ENCODE results near the gene MKX. TPM values are rescaled to one million over a fixed set of nuclear protein-coding genes. Genes with fewer than 3 reads are reported as not detected.

MKX gene
- total RNA-seq, 1 donor from 2014 or later: 1.8 TPM

DNA sequence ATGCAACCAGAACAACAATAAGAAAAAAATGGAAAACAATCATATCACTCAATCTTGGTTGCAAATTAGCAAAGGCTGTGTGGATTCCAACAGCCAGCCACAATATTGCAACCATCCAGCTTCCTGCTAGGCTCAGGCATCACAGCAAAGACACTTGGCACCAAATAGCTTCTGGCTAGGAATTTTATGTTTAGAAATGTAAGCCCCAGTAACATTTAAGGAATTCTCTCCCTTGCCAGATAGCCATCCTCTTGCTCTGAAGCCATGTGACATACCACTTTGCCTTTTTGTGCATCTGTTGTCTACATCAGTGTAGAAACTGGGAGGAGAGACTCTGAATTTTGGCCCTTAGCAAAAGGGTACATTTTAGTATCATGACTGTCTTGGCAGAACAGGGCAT is 22.2 kb downstream of the MKX start:
- DNase-seq (ENCODE audit: low read depth): no peak
- no peak overlapping the region for H3K4me3 ChIP-seq (ENCODE audit: low read depth, low read length)
- no peaks in the 10 kb centered on the region for H3K27me3 ChIP-seq (ENCODE audit: control insufficient read depth, insufficient read depth, low read length)
- H3K36me3 ChIP-seq (ENCODE audit: control insufficient read depth, insufficient read depth, low read length): no peaks in the 10 kb centered on the region
- no peak for FAIRE-seq
- TF ChIP-seq, protein P1, sequence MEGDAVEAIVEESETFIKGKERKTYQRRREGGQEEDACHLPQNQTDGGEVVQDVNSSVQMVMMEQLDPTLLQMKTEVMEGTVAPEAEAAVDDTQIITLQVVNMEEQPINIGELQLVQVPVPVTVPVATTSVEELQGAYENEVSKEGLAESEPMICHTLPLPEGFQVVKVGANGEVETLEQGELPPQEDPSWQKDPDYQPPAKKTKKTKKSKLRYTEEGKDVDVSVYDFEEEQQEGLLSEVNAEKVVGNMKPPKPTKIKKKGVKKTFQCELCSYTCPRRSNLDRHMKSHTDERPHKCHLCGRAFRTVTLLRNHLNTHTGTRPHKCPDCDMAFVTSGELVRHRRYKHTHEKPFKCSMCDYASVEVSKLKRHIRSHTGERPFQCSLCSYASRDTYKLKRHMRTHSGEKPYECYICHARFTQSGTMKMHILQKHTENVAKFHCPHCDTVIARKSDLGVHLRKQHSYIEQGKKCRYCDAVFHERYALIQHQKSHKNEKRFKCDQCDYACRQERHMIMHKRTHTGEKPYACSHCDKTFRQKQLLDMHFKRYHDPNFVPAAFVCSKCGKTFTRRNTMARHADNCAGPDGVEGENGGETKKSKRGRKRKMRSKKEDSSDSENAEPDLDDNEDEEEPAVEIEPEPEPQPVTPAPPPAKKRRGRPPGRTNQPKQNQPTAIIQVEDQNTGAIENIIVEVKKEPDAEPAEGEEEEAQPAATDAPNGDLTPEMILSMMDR (IDR thresholded peaks at IDR 0.05; ENCODE audit: insufficient read depth, low read length, severe bottlenecking): no peak

DNA sequence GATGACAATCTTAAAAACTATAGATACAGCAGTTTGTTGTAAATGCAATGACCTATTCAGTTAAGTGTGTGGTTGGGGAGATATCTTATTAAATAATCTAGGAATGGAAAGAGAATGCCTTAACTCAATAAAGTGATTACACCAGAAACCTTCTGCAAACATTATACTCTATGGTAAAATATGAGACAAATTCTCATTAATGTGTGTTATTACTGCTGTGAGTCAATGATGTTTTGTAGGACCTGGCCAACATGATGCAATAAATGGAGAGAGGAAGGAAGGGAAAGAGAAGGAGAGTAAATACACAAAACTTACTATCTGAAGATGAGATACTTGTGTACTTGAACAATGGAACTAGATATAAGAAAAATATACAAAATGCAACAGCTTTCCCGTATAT is 25.1 kb downstream of the MKX start:
- DNase-seq (ENCODE audit: low read depth): no peak
- TF ChIP-seq, protein P1 (IDR thresholded peaks at IDR 0.05; ENCODE audit: insufficient read depth, low read length, severe bottlenecking): no peak
- Histone ChIP-seq H3K4me3 (ENCODE audit: low read depth, low read length) (no peak overlapping the region), H3K36me3 (ENCODE audit: control insufficient read depth, insufficient read depth, low read length) (no peaks in the 10 kb centered on the region), H3K27me3 (ENCODE audit: control insufficient read depth, insufficient read depth, low read length) (no peaks in the 10 kb centered on the region)
- FAIRE-seq: no peak

DNA sequence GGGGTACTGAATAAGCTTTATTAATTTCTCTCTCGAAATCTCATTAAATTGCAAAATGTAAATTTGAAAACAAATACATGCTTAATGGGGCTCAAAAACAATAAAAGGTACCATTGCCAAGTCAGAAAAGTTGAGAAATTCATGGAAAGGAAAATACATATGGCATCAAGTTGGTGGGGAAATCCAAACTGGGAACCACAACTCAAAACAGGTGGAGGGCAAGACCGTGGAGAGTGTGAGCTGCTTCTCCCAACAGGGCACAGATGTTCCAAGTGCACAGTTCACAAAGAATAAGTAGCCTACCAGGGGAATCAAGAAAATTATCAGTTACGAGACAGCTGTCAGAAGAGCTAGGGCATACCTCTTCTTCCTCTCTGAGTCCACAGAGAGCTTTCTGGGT is 26.6 kb downstream of the MKX start:
- FAIRE-seq (peak; percentile 81), DNase-seq (ENCODE audit: low read depth) (no peak)
- Histone ChIP-seq H3K36me3 (ENCODE audit: control insufficient read depth, insufficient read depth, low read length) (no peaks in the 10 kb centered on the region), H3K27me3 (ENCODE audit: control insufficient read depth, insufficient read depth, low read length) (no peaks in the 10 kb centered on the region), H3K4me3 (ENCODE audit: low read depth, low read length) (no peak overlapping the region)
- TF ChIP-seq, protein P1 (IDR thresholded peaks at IDR 0.05; ENCODE audit: insufficient read depth, low read length, severe bottlenecking): no peak

DNA sequence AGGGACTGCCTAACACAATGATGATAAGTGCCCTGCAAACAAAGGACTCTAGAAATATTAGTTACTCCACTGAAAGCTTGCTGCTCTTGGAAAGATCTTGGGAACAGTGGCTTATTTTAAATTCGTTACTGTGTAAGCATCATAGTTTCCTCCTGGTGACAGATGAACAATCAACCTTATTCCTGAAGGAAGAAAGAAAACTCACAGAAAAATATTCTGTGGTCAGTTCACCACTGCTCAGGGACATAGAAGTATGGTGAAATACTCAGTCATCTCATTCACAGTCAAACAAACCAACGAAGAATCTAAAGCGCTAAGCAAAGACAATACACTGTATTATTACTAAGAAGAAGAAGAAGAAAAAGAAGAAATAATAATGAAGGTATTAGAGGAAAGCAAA is 27.8 kb downstream of the MKX start:
- Histone ChIP-seq H3K36me3 (ENCODE audit: control insufficient read depth, insufficient read depth, low read length) (no peaks in the 10 kb centered on the region), H3K4me3 (ENCODE audit: low read depth, low read length) (no peak overlapping the region), H3K27me3 (ENCODE audit: control insufficient read depth, insufficient read depth, low read length) (no peaks in the 10 kb centered on the region)
- DNase-seq (ENCODE audit: low read depth) (no peak), FAIRE-seq (no peak)
- TF ChIP-seq, protein P1 (IDR thresholded peaks at IDR 0.05; ENCODE audit: insufficient read depth, low read length, severe bottlenecking): no peak

DNA sequence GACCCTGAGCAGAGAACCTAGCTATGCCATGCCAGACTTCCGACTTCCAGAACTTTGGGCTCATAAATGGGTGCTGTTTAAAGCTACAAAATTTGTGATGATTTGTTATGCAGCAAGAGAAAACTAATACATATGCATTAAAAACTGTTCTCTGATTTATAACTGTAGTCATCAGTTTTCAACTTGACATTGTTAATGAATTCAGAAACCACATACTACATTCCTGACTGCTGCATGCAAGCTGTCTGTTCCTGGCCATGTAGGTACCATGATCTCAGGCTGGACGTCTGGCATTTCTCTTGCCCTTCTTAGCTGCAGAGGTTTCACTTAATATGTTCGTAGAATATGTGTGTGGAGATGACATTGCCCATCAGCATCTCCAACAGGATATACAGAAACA is 28.4 kb downstream of the MKX start:
- H3K4me3 ChIP-seq (ENCODE audit: low read depth, low read length): no peak overlapping the region
- no peaks in the 10 kb centered on the region for H3K27me3 ChIP-seq (ENCODE audit: control insufficient read depth, insufficient read depth, low read length)
- FAIRE-seq (no peak), DNase-seq (ENCODE audit: low read depth) (no peak)
- TF ChIP-seq, protein P1 (IDR thresholded peaks at IDR 0.05; ENCODE audit: insufficient read depth, low read length, severe bottlenecking): no peak
- H3K36me3 ChIP-seq (ENCODE audit: control insufficient read depth, insufficient read depth, low read length): no peaks in the 10 kb centered on the region

DNA sequence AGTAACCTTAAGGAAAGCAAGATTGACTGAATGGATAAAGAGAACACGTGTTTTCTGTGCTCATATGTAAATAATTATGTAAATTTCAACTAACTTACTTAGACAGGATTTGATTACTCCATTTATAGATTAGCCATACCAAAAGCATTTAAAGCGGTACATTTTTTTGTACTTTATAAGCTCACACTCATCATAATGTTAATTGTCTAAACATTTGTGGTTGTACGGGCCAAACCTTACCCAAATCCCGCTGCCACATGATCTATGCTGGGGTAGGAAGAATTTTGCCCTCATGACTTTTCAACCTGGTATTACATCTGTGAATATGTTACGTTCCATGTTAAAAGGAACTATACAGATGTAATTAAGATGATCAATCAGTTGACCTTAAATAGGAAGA is 29.1 kb downstream of the MKX start:
- DNase-seq (ENCODE audit: low read depth) (no peak), FAIRE-seq (no peak)
- TF ChIP-seq, protein P1 (IDR thresholded peaks at IDR 0.05; ENCODE audit: insufficient read depth, low read length, severe bottlenecking): no peak
- Histone ChIP-seq H3K4me3 (ENCODE audit: low read depth, low read length) (no peak overlapping the region), H3K36me3 (ENCODE audit: control insufficient read depth, insufficient read depth, low read length) (no peaks in the 10 kb centered on the region), H3K27me3 (ENCODE audit: control insufficient read depth, insufficient read depth, low read length) (no peaks in the 10 kb centered on the region)
